ENCODE measurements around the gene ZFHX2. TPM values are rescaled to one million over a fixed set of nuclear protein-coding genes. Genes with fewer than 3 reads are reported as not detected.

ZFHX2 gene
- total and polyA plus RNA-seq, 2 of the 4 experiments (the other 2 are of a cell fraction): 0.18 to 0.53 TPM

DNA sequence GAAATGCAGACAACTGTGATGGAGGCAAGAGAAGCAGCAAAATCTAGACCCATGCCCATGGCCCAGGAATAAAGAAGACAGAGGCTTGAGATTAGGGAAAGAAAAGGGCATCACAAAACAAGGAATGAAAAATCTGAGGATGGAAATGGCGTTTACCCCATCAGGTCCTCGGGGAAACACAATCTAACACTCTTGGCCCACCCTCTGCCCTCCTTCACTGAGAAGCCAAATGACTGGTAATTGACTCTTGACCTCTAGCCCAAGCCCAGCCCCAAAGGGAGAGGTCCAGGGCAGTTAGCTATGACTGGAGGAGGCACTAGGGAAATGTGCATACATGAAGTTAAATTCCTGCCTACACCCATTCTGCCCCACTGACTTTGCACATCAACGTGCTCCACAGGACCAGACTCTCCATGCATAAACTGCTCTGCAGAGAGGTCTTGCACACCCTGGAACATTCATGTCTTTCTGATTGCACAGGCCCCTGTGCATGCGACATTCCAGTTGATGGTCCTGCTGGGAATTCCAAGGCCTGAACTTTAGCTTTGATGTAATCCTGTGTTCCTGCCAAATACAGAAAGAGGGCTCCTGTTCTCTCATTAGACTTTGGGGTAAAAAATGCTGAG, 5.7 kb downstream of the ZFHX2 start:
- H4K20me1 ChIP-seq (ENCODE audit: insufficient read depth, low read length): no peaks in the 10 kb centered on the region
- no peak overlapping the region for H2BK20ac ChIP-seq (ENCODE audit: low read depth, low read length)
- no peak overlapping the region for H3K14ac ChIP-seq (replicated peaks; ENCODE audit: low read depth, low read length)
- 83% methylated on average over 1 of the region's 4 CpGs; no CpG with 5 or more reads in 1 of the 2 experiments for WGBS, 2 experiments (ENCODE audit: extremely low coverage in 2 of 2, insufficient read length in 1 of 2)
- POLR2A ChIA-PET (ENCODE audit: unreplicated experiment): interaction anchor here (0.6 kb wide), 1 partner anchor 10 kb away, joined by 3 read pairs; no protein-coding TSS in a partner anchor
- H3K23ac ChIP-seq (ENCODE audit: low read depth, low read length): no peak overlapping the region
- no peaks in the 10 kb centered on the region for H3K9me3 ChIP-seq (ENCODE audit: control insufficient read depth, insufficient read depth, low read length)
- H2BK5ac ChIP-seq (ENCODE audit: low read depth, low read length, poor library complexity, severe bottlenecking): no peak overlapping the region
- no peaks in the 10 kb centered on the region for H3K36me3 ChIP-seq (ENCODE audit: control insufficient read depth, insufficient read depth, low read length)
- H3K4ac ChIP-seq (ENCODE audit: low read depth, low read length): no peak overlapping the region
- H2AK5ac ChIP-seq (ENCODE audit: low read depth, low read length): no peak overlapping the region
- no peak overlapping the region for H4K5ac ChIP-seq (ENCODE audit: low read depth, low read length)
- intact Hi-C loops (cut with micrococcal nuclease): no loop called here
- H3K9ac ChIP-seq (ENCODE audit: low read depth, low read length): no peak overlapping the region
- H3K18ac ChIP-seq (ENCODE audit: low read depth, low read length): no peak overlapping the region
- no peak overlapping the region for H4K8ac ChIP-seq (ENCODE audit: low read depth in 2 of 2, low read length in 2 of 2)
- ATAC-seq (ENCODE audit: low read depth) (no peak), DNase-seq (no peak)
- H2AK9ac ChIP-seq (replicated peaks; ENCODE audit: low read depth, low read length, poor library complexity): no peak overlapping the region
- BruUV-seq (replicated peaks): no TSS peak
- H2BK120ac ChIP-seq (ENCODE audit: low read depth, low read length): no peak overlapping the region
- H4K91ac ChIP-seq (ENCODE audit: insufficient read depth, low read depth, low read length): no peak overlapping the region
- H3K27ac ChIP-seq (ENCODE audit: insufficient read depth, low read length): no peak overlapping the region
- H3K4me2 ChIP-seq (ENCODE audit: low read depth, low read length): no peak overlapping the region
- H3K56ac ChIP-seq (ENCODE audit: extremely low read depth, insufficient read depth, low read length): no peak overlapping the region
- H2AFZ ChIP-seq (replicated peaks; ENCODE audit: low read length, poor library complexity): no peak overlapping the region
- no peaks in the 10 kb centered on the region; the same call in 1 of the 2 replicates for H3K27me3 ChIP-seq (ENCODE audit: control insufficient read depth, insufficient read depth, low read length)
- CTCF ChIA-PET: no interaction called here
- no peak overlapping the region for H2BK15ac ChIP-seq (ENCODE audit: low read depth, low read length)
- H3K79me1 ChIP-seq (ENCODE audit: low read depth in 1 of 2, low read length in 2 of 2): no peaks in the 10 kb centered on the region
- in situ Hi-C loops (cut with MboI; ENCODE audit: low sequenced_read_pairs): no loop called here
- no peak overlapping the region for H3K4me3 ChIP-seq (ENCODE audit: insufficient read depth, low read depth, low read length)
- dilution Hi-C loops (cut with HindIII; ENCODE audit: low sequenced_read_pairs, unreplicated experiment): no loop called here
- TF ChIP-seq NFE2L2 (IDR thresholded peaks at IDR 0.05; ENCODE audit: low read depth, low read length) (no peak), POLR2A (IDR thresholded peaks at IDR 0.05; ENCODE audit: low read depth, low read length) (no peak), FOS (IDR thresholded peaks at IDR 0.05; ENCODE audit: low read depth, low read length) (no peak), SMC3 (IDR thresholded peaks at IDR 0.05; ENCODE audit: low read depth, low read length) (no peak), MAFK (IDR thresholded peaks at IDR 0.05; ENCODE audit: low read depth, low read length) (no peak), MAZ (IDR thresholded peaks at IDR 0.05; ENCODE audit: borderline replicate concordance, low read depth, low read length) (no peak), BHLHE40 (IDR thresholded peaks at IDR 0.05; ENCODE audit: low read depth, low read length) (no peak), MXI1 (IDR thresholded peaks at IDR 0.05; ENCODE audit: borderline replicate concordance, low read depth, low read length) (no peak)
- TF ChIP-seq, protein P1, sequence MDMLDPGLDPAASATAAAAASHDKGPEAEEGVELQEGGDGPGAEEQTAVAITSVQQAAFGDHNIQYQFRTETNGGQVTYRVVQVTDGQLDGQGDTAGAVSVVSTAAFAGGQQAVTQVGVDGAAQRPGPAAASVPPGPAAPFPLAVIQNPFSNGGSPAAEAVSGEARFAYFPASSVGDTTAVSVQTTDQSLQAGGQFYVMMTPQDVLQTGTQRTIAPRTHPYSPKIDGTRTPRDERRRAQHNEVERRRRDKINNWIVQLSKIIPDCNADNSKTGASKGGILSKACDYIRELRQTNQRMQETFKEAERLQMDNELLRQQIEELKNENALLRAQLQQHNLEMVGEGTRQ (IDR thresholded peaks at IDR 0.05; ENCODE audit: low read depth, low read length): no peak
- TF ChIP-seq, protein P2, sequence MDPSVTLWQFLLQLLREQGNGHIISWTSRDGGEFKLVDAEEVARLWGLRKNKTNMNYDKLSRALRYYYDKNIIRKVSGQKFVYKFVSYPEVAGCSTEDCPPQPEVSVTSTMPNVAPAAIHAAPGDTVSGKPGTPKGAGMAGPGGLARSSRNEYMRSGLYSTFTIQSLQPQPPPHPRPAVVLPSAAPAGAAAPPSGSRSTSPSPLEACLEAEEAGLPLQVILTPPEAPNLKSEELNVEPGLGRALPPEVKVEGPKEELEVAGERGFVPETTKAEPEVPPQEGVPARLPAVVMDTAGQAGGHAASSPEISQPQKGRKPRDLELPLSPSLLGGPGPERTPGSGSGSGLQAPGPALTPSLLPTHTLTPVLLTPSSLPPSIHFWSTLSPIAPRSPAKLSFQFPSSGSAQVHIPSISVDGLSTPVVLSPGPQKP (IDR thresholded peaks at IDR 0.05; ENCODE audit: borderline replicate concordance, low read depth, low read length): no peak
- H3K4me1 ChIP-seq (ENCODE audit: control insufficient read depth, insufficient read depth, low read length): peaks cover 9% of the 10 kb centered on the region
- H3K9me1 ChIP-seq (ENCODE audit: insufficient read depth, low read length): peaks cover 8% of the 10 kb centered on the region
